ENCODE data around the gene KCTD10. TPM values are rescaled to one million over a fixed set of nuclear protein-coding genes. Genes with fewer than 3 reads are reported as not detected.
"Not testable (repeated sequence)": the region's sequence is repeated elsewhere in the genome, so short reads cannot be mapped to it uniquely, and the experiment has no call there.

The KCTD10 gene
- total RNA-seq, 1 donor from 2014 or later, result 58.1 TPM

- DNase-seq (ENCODE audit: low spot score), result not testable (repeated sequence)
Observed at GRCh38 chr12:109473526-109474270, 3.4 kb downstream of the KCTD10 start.

GRCh38 chr12:109473006-109473405 lies 4.1 kb downstream of the KCTD10 start:
- DNase-seq (ENCODE audit: low spot score), result no peak

GRCh38 chr12:109469517-109469916 lies 7.6 kb downstream of the KCTD10 start:
- no peak for DNase-seq (ENCODE audit: low spot score)

- DNase-seq (ENCODE audit: low spot score), result no peak
Observed at GRCh38 chr12:109467978-109468676, 9.0 kb downstream of the KCTD10 start.

GRCh38 chr12:109466821-109467220 lies 10.3 kb downstream of the KCTD10 start:
- DNase-seq (ENCODE audit: low spot score), result no peak

- DNase-seq (ENCODE audit: low spot score), result no peak
Observed at GRCh38 chr12:109466305-109466704, 10.8 kb downstream of the KCTD10 start.

GRCh38 chr12:109464642-109465351 lies 12.3 kb downstream of the KCTD10 start:
- DNase-seq (ENCODE audit: low spot score), result no peak

- DNase-seq (ENCODE audit: low spot score), result no peak
Observed at GRCh38 chr12:109463756-109464155, 13.3 kb downstream of the KCTD10 start.

GRCh38 chr12:109462868-109463692 lies 14.0 kb downstream of the KCTD10 start:
- peak; percentile 88 for DNase-seq (ENCODE audit: low spot score)

GRCh38 chr12:109461846-109462756 lies 15.0 kb downstream of the KCTD10 start:
- peak; percentile 83 for DNase-seq (ENCODE audit: low spot score)

GRCh38 chr12:109461049-109461845 lies 15.9 kb downstream of the KCTD10 start:
- peak; percentile 59 for DNase-seq (ENCODE audit: low spot score)

- no peak for DNase-seq (ENCODE audit: low spot score)
Observed at GRCh38 chr12:109460538-109460937, 16.6 kb downstream of the KCTD10 start.

- no peak for DNase-seq (ENCODE audit: low spot score)
Observed at GRCh38 chr12:109459247-109459646, 17.9 kb downstream of the KCTD10 start.

GRCh38 chr12:109458771-109459208 lies 18.3 kb downstream of the KCTD10 start:
- DNase-seq (ENCODE audit: low spot score), result no peak

GRCh38 chr12:109458086-109458485 lies 19.0 kb downstream of the KCTD10 start:
- DNase-seq (ENCODE audit: low spot score), result no peak

GRCh38 chr12:109455706-109456105 lies 21.4 kb downstream of the KCTD10 start:
- DNase-seq (ENCODE audit: low spot score), result no peak

GRCh38 chr12:109452489-109452888 lies 24.6 kb downstream of the KCTD10 start:
- no peak for DNase-seq (ENCODE audit: low spot score)

GRCh38 chr12:109451400-109451799 lies 25.7 kb downstream of the KCTD10 start:
- DNase-seq (ENCODE audit: low spot score), result no peak

- no peak for DNase-seq (ENCODE audit: low spot score)
Observed at GRCh38 chr12:109450980-109451379, 26.1 kb downstream of the KCTD10 start.
